HL-60 (cell line): ENCODE data around the gene TSHZ1.

ENCODE experiments used
- DNase-seq, 2 experiments: peaks; one replicate each; pipeline ENCODE4 v3.0.0-alpha.2; 2010 to 2020; ENCODE audit warnings: low read depth in 1 of 2, low spot score in 1 of 2
- H3K27ac ChIP-seq: fragments of 250-450 bp; sonication (Bioruptor Pico); replicated peaks from 2 replicates; pipeline ENCODE4 v1.5.1; 2020; ENCODE audit warnings: mild to moderate bottlenecking, moderate library complexity
- H3K27me3 ChIP-seq: fragments of 250-450 bp; sonication (Bioruptor Pico); 2 replicates; pipeline ENCODE4 v1.5.1; 2021; ENCODE audit warnings: mild to moderate bottlenecking, moderate library complexity; ENCODE audit not compliant: insufficient read depth, poor library complexity, severe bottlenecking
- H3K4me3 ChIP-seq: replicated peaks from 2 replicates; pipeline ENCODE4 v1.5.1; 2011; ENCODE audit warnings: mild to moderate bottlenecking, control low read depth, low read length; ENCODE audit not compliant: insufficient read depth
- CTCF ChIP-seq: IDR thresholded peaks from one replicate; pipeline ENCODE4 v1.5.1; 2011; ENCODE audit warnings: low read length, control low read depth, inconsistent platforms; ENCODE audit not compliant: insufficient read depth
- GABPA ChIP-seq: IDR thresholded peaks from 2 replicates; pipeline ENCODE4 v1.6.1; 2012; ENCODE audit warnings: low read depth
- POLR2AphosphoS5 ChIP-seq: IDR thresholded peaks from 2 replicates; pipeline ENCODE4 v1.6.1; 2012; ENCODE audit warnings: low read depth
- REST ChIP-seq: IDR thresholded peaks from 2 replicates; pipeline ENCODE4 v1.6.1; 2012; ENCODE audit warnings: low read depth; ENCODE audit not compliant: insufficient replicate concordance
- SPI1 ChIP-seq: IDR thresholded peaks from 2 replicates; pipeline ENCODE4 v1.6.1; 2012; ENCODE audit warnings: low read depth, mild to moderate bottlenecking, borderline replicate concordance

The TSHZ1 gene

GRCh38 chr18:75253784-75254183, 43.2 kb downstream of the TSHZ1 start:
- DNase-seq: no peak
- Histone ChIP-seq H3K27me3 (no peaks in the 10 kb centered on the region), H3K4me3 (no peak overlapping the region), H3K27ac (no peak overlapping the region)
- no peak for TF ChIP-seq REST
- TF ChIP-seq POLR2AphosphoS5: no peak
- TF ChIP-seq GABPA: no peak
- no peak for TF ChIP-seq CTCF
- no peak for TF ChIP-seq SPI1

GRCh38 chr18:75255094-75255493, 44.5 kb downstream of the TSHZ1 start:
- TF ChIP-seq POLR2AphosphoS5 (no peak), REST (no peak), CTCF (no peak), SPI1 (no peak), GABPA (no peak)
- Histone ChIP-seq H3K27me3 (no peaks in the 10 kb centered on the region), H3K27ac (no peak overlapping the region), H3K4me3 (no peak overlapping the region)
- DNase-seq: no peak

GRCh38 chr18:75256376-75256775, 45.8 kb downstream of the TSHZ1 start:
- no peak for DNase-seq
- no peaks in the 10 kb centered on the region for H3K27me3 ChIP-seq
- H3K27ac ChIP-seq: no peak overlapping the region
- TF ChIP-seq SPI1 (no peak), GABPA (no peak), POLR2AphosphoS5 (no peak), CTCF (no peak), REST (no peak)
- no peak overlapping the region for H3K4me3 ChIP-seq
